ENCODE results near the gene PRPF38B.

PRPF38B gene

DNA sequence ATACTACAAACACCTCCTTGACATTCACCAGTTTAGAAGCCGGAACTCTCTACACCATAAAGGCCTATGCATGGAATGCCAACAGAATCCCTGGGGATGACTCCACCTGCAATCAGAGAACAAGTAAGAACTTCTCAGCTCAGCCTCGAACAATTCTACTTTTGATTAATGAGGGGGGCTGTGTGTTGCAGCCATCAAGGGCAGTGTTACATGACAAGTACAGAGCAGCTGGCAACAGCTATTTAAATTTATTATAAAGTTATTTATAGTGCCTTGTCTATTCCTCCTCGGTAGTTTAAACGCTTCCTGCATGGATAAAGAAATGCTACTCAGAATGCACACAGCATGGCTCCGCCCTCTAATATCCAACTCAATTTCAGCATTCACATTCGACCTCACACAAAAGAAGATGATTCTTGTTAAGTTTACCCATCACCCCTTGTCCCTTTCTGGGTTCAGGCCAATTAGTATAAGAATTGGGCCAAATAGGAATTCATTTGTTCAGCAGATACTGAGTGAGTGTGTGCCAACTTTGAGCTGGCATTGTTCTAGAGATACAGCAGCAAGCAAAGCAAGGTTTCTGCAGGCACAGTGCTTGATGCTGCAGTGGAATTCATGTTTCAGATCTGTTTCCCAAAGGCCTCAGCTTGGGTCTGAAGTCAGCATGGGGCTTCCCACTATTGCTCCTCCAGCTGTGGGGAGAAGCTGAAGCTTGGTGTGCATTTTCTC, 27.0 kb downstream of the PRPF38B start:
- TF ChIP-seq TAF1 (IDR thresholded peaks at IDR 0.05; ENCODE audit: borderline replicate concordance, insufficient read depth, low read length) (no peak), POLR2AphosphoS5 (IDR thresholded peaks at IDR 0.05; ENCODE audit: low read depth, low read length) (no peak), FOXP2 (optimal IDR thresholded peaks at IDR 0.05; ENCODE audit: borderline replicate concordance, extremely low read depth, extremely low read length, insufficient read depth) (no peak), SIN3A (IDR thresholded peaks at IDR 0.05; ENCODE audit: borderline replicate concordance, insufficient read depth, low read length) (no peak)
- TF ChIP-seq, protein P1, sequence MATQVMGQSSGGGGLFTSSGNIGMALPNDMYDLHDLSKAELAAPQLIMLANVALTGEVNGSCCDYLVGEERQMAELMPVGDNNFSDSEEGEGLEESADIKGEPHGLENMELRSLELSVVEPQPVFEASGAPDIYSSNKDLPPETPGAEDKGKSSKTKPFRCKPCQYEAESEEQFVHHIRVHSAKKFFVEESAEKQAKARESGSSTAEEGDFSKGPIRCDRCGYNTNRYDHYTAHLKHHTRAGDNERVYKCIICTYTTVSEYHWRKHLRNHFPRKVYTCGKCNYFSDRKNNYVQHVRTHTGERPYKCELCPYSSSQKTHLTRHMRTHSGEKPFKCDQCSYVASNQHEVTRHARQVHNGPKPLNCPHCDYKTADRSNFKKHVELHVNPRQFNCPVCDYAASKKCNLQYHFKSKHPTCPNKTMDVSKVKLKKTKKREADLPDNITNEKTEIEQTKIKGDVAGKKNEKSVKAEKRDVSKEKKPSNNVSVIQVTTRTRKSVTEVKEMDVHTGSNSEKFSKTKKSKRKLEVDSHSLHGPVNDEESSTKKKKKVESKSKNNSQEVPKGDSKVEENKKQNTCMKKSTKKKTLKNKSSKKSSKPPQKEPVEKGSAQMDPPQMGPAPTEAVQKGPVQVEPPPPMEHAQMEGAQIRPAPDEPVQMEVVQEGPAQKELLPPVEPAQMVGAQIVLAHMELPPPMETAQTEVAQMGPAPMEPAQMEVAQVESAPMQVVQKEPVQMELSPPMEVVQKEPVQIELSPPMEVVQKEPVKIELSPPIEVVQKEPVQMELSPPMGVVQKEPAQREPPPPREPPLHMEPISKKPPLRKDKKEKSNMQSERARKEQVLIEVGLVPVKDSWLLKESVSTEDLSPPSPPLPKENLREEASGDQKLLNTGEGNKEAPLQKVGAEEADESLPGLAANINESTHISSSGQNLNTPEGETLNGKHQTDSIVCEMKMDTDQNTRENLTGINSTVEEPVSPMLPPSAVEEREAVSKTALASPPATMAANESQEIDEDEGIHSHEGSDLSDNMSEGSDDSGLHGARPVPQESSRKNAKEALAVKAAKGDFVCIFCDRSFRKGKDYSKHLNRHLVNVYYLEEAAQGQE (IDR thresholded peaks at IDR 0.05; ENCODE audit: insufficient read depth in 1 of 2, low read depth in 2 of 2, low read length in 2 of 2) = no peak

DNA sequence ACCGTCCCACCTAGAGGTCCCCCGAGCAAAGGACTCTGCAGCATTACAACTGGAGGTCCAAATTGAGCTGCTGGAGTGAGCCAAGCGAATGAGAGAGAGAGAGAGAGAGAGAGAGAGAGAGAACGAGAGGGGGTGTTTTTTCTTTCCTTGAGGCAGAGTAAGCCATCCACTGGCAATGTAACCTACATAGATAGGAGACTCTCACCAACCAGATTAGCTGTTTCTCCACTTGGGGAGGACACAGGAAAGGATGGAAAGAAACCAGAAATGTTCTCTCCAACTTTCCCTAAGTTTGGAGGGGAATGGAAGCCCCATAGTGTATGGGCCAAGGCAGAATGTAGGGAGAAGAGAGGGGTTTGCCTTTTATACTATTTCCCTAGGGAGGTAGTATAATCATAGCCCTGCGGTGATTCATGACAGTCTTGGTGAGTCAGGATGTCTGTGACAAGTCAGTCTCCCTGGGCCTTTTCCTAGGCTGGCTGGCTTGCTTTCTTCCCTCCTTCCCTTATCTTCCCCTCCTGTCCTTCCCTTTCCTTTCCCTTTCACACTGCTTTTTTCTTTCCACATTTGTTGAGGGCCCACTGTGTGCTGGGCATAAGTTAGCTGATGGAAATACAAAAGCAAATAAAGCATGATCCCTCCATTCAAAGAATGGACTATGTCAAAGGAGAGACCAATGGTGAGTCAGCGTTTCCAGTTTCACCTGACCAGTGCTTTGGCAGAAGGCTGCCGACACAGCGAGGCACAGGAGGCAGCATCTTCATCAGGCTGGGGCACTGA, 27.7 kb downstream of the PRPF38B start:
- TF ChIP-seq FOXP2 (optimal IDR thresholded peaks at IDR 0.05; ENCODE audit: borderline replicate concordance, extremely low read depth, extremely low read length, insufficient read depth) (no peak), POLR2AphosphoS5 (IDR thresholded peaks at IDR 0.05; ENCODE audit: low read depth, low read length) (no peak), TAF1 (IDR thresholded peaks at IDR 0.05; ENCODE audit: borderline replicate concordance, insufficient read depth, low read length) (no peak)

DNA sequence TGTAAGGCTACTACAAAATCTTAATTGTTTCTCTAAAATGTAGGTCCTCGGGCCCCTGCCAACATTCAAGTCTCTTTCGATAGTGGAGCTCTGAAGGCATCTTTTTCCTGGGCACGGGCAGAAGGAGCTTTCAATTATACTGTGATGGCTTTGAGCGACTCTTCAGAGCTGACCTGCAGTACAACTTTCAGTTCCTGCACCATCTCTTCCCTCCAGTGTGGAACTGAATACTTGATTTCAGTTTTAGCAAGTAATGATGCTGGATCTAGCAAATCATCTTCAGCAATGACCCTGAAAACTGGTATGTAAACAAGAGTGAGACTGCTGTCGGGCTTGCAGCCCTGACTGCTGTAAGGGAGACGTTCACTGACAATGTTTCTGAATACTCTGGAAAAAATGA, 30.2 kb downstream of the PRPF38B start:
- TF ChIP-seq SIN3A (IDR thresholded peaks at IDR 0.05; ENCODE audit: borderline replicate concordance, insufficient read depth, low read length) (no peak), POLR2AphosphoS5 (IDR thresholded peaks at IDR 0.05; ENCODE audit: low read depth, low read length) (no peak), TAF1 (IDR thresholded peaks at IDR 0.05; ENCODE audit: borderline replicate concordance, insufficient read depth, low read length) (no peak), FOXP2 (optimal IDR thresholded peaks at IDR 0.05; ENCODE audit: borderline replicate concordance, extremely low read depth, extremely low read length, insufficient read depth) (no peak)
- TF ChIP-seq, protein P1 (IDR thresholded peaks at IDR 0.05; ENCODE audit: insufficient read depth in 1 of 2, low read depth in 2 of 2, low read length in 2 of 2) = no peak

DNA sequence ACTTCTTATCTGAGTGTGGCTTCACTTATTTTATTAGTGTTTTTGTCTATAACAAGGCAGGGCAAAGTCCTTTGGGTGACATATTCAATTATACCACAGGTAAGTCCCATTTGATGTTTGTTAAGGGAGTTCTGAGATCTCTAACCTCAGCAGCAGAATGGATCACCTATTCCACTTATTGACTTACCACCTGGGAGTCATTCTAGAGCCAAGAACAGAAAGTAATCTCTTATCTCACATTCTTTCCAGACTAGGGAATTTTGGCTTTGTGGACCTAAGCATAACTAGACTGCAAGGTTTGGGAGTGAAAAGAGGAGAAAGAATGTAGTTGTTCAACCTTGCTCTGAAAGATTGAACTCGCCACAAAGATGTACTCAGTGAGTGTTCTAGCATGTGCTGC, 33.8 kb downstream of the PRPF38B start:
- TF ChIP-seq TAF1 (IDR thresholded peaks at IDR 0.05; ENCODE audit: borderline replicate concordance, insufficient read depth, low read length) = no peak
- no peak for TF ChIP-seq POLR2AphosphoS5 (IDR thresholded peaks at IDR 0.05; ENCODE audit: low read depth, low read length)
- no peak for TF ChIP-seq FOXP2 (optimal IDR thresholded peaks at IDR 0.05; ENCODE audit: borderline replicate concordance, extremely low read depth, extremely low read length, insufficient read depth)
- TF ChIP-seq SIN3A (IDR thresholded peaks at IDR 0.05; ENCODE audit: borderline replicate concordance, insufficient read depth, low read length) = no peak
- TF ChIP-seq, protein P1 (IDR thresholded peaks at IDR 0.05; ENCODE audit: insufficient read depth in 1 of 2, low read depth in 2 of 2, low read length in 2 of 2) = no peak

DNA sequence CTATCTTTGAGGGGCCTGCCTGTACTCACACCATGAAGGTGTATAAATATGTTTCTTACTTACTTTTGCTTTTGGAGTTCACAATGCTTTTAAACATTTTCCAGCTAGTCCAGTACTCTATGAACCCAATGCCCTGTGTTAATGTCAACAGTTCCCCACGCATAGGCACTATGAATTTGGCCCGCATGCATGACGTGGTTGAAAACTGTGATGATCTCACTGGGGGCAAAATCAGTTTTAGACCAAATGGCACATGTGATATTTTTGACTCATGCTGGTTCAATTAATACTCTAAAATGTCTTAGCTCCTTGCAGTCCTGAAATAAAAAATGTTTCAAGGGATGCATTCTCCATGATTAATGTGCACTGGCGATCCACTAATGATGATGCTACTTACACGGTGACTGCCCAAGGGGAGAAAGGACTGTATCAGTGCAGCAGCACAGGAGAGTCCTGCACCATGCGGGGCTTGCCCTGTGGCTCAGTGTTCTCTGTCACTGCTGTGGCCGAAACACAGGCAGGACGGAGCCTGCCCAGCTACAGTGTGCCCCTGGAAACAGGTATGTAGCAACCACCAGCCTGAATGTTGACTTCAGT, 36.3 kb downstream of the PRPF38B start:
- TF ChIP-seq POLR2AphosphoS5 (IDR thresholded peaks at IDR 0.05; ENCODE audit: low read depth, low read length) = no peak

DNA sequence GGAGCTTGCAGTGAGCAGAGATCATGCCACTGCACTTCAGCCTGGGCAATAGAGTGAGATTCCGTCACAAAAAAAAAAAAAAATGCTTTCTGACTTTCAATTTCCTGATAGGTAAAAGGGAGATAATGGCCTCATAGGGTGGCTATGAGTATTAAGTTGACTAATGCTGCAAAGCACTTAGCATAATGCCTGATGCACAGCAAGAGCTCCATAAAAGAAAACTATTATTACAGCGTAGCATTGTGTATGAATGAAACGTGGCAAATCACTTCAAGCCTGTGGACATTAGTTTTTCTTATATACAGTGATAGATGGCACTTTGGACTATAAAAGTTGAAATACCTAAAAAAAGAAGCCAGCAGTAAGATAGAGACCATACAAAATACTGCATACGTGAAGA, 37.4 kb downstream of the PRPF38B start:
- no peak for TF ChIP-seq POLR2AphosphoS5 (IDR thresholded peaks at IDR 0.05; ENCODE audit: low read depth, low read length)
- TF ChIP-seq, protein P1 (IDR thresholded peaks at IDR 0.05; ENCODE audit: insufficient read depth in 1 of 2, low read depth in 2 of 2, low read length in 2 of 2) = no peak
